Tibial artery (tissue), 4 donors: ENCODE data around the gene GALNTL6.

Experiments used
- DNase-seq, 2 donors: peaks; one replicate each; pipeline ENCODE4 v3.0.0-alpha.2; 2019
- H3K27ac ChIP-seq, 2 donors: fragments of 200-600 bp; sonication (generic) in 1 of 2; 1 replicate in 1 of 2; 2 replicates in 1 of 2; pipeline ENCODE4 v1.5.1; 2018 to 2019; ENCODE audit warnings: mild to moderate bottlenecking in 1 of 2
- H3K27me3 ChIP-seq, 2 donors: fragments of 200-600 bp; sonication (generic) in 1 of 2; one replicate each; pipeline versions ENCODE4 v1.5.1 to v1.6.0; 2016 to 2019
- H3K36me3 ChIP-seq, 3 donors: fragments of 200-600 bp; sonication (generic) in 2 of 3; one replicate each; pipeline ENCODE4 v1.5.1; 2016 to 2019; ENCODE audit warnings: mild to moderate bottlenecking in 2 of 3
- H3K4me1 ChIP-seq, 4 donors: fragments of 200-600 bp; sonication (generic) in 2 of 4; 1 replicate in 3 of 4; 2 replicates in 1 of 4; pipeline ENCODE4 v1.5.1; 2016 to 2019
- H3K4me3 ChIP-seq, 2 donors: fragments of 200-600 bp; sonication (generic) in 1 of 2; 1 replicate in 1 of 2; 2 replicates in 1 of 2; pipeline ENCODE4 v1.5.1; 2018 to 2019; ENCODE audit warnings: mild to moderate bottlenecking in 2 of 2
- H3K9me3 ChIP-seq, 3 donors: fragments of 200-600 bp; sonication (generic) in 1 of 3; one replicate each; pipeline ENCODE4 v1.5.1; 2016 to 2019
- intact Hi-C: fragments of 100-400 bp; cut with DNase I; formaldehyde crosslinking; loops from one replicate; pipeline ENCODE4 v1.15.0; 2023; ENCODE audit warnings: low total_unique reads
- TF ChIP-seq, protein P1 (sequence below), 2 experiments: fragments of 200-600 bp in 1 of 2; fragments of 450-650 bp in 1 of 2; IDR thresholded peaks; one replicate each; pipeline ENCODE4 v1.5.1; 2017 to 2019; ENCODE audit warnings: antibody characterized with exemption in 2 of 2, mild to moderate bottlenecking in 1 of 2, moderate library complexity in 1 of 2

The GALNTL6 gene

GRCh38 chr4:173057901-173058300, 1244.7 kb downstream of the GALNTL6 start:
- no peaks in the 10 kb centered on the region for H3K4me1 ChIP-seq
- no peak for DNase-seq
- no peaks in the 10 kb centered on the region for H3K27me3 ChIP-seq
- TF ChIP-seq, protein P1, sequence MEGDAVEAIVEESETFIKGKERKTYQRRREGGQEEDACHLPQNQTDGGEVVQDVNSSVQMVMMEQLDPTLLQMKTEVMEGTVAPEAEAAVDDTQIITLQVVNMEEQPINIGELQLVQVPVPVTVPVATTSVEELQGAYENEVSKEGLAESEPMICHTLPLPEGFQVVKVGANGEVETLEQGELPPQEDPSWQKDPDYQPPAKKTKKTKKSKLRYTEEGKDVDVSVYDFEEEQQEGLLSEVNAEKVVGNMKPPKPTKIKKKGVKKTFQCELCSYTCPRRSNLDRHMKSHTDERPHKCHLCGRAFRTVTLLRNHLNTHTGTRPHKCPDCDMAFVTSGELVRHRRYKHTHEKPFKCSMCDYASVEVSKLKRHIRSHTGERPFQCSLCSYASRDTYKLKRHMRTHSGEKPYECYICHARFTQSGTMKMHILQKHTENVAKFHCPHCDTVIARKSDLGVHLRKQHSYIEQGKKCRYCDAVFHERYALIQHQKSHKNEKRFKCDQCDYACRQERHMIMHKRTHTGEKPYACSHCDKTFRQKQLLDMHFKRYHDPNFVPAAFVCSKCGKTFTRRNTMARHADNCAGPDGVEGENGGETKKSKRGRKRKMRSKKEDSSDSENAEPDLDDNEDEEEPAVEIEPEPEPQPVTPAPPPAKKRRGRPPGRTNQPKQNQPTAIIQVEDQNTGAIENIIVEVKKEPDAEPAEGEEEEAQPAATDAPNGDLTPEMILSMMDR (IDR thresholded peaks at IDR 0.05): no peak
- intact Hi-C loops: no loop called here
- H3K9me3 ChIP-seq: no peaks in the 10 kb centered on the region
- no peak overlapping the region for H3K4me3 ChIP-seq
- no peaks in the 10 kb centered on the region for H3K36me3 ChIP-seq
- H3K27ac ChIP-seq: no peak overlapping the region

GRCh38 chr4:173061160-173061559, 1248.0 kb downstream of the GALNTL6 start:
- H3K4me3 ChIP-seq: no peak overlapping the region
- intact Hi-C loops: no loop called here
- H3K27me3 ChIP-seq: no peaks in the 10 kb centered on the region
- no peaks in the 10 kb centered on the region for H3K36me3 ChIP-seq
- H3K9me3 ChIP-seq: no peaks in the 10 kb centered on the region
- no peak overlapping the region for H3K27ac ChIP-seq
- H3K4me1 ChIP-seq: no peaks in the 10 kb centered on the region
- DNase-seq: no peak
- TF ChIP-seq, protein P1 (IDR thresholded peaks at IDR 0.05): no peak

- Histone ChIP-seq H3K9me3 (peaks cover 0 to 12% (median 0%) of the 10 kb centered on the region in 3 donors), H3K27ac (no peak overlapping the region), H3K27me3 (no peaks in the 10 kb centered on the region), H3K36me3 (no peaks in the 10 kb centered on the region), H3K4me3 (no peak overlapping the region), H3K4me1 (no peaks in the 10 kb centered on the region)
- DNase-seq: no peak
- TF ChIP-seq, protein P1 (IDR thresholded peaks at IDR 0.05): no peak
- intact Hi-C loops: no loop called here
Observed at GRCh38 chr4:173073939-173074500, 1260.8 kb downstream of the GALNTL6 start.

GRCh38 chr4:173074501-173074946, 1261.3 kb downstream of the GALNTL6 start:
- TF ChIP-seq, protein P1 (IDR thresholded peaks at IDR 0.05): no peak
- intact Hi-C loops: no loop called here
- DNase-seq: no peak

GRCh38 chr4:173076903-173077634, 1263.9 kb downstream of the GALNTL6 start:
- H3K27ac ChIP-seq: no peak overlapping the region
- DNase-seq: no peak
- H3K27me3 ChIP-seq: no peaks in the 10 kb centered on the region
- H3K4me1 ChIP-seq: no peaks in the 10 kb centered on the region
- H3K36me3 ChIP-seq: no peaks in the 10 kb centered on the region
- H3K4me3 ChIP-seq: no peak overlapping the region
- TF ChIP-seq, protein P1 (IDR thresholded peaks at IDR 0.05): no peak
- peaks cover 0 to 7% (median 0%) of the 10 kb centered on the region in 3 donors for H3K9me3 ChIP-seq
- intact Hi-C loops: no loop called here

More at GRCh38 chr4:173074501-173074946, 1261.3 kb downstream of the GALNTL6 start:
- no peaks in the 10 kb centered on the region for H3K4me1 ChIP-seq
- no peaks in the 10 kb centered on the region for H3K27me3 ChIP-seq
- H3K9me3 ChIP-seq: peaks cover 0 to 13% (median 0%) of the 10 kb centered on the region in 3 donors
- no peak overlapping the region for H3K4me3 ChIP-seq
- no peak overlapping the region for H3K27ac ChIP-seq
- H3K36me3 ChIP-seq: no peaks in the 10 kb centered on the region
